Prostate gland (tissue), 2 donors: Measurements from ENCODE around the gene TANC1.

Experiments used
- CTCF ChIP-seq, 4 experiments: fragments of 200-600 bp in 2 of 4; fragments of 450-650 bp in 2 of 4; sonication (generic) in 2 of 4; IDR thresholded peaks; 1 replicate in 3 of 4; 2 replicates in 1 of 4; pipeline ENCODE4 v1.5.1; 2016 to 2019; ENCODE audit warnings: antibody characterized with exemption in 4 of 4, mild to moderate bottlenecking in 2 of 4, moderate library complexity in 2 of 4
- POLR2A ChIP-seq: fragments of 450-650 bp; IDR thresholded peaks from one replicate; pipeline ENCODE4 v1.6.1; 2016; ENCODE audit warnings: antibody characterized with exemption, mild to moderate bottlenecking
- POLR2AphosphoS5 ChIP-seq: sonication (generic); formaldehyde crosslinking; IDR thresholded peaks from one replicate; pipeline ENCODE4 v1.6.1; 2017; ENCODE audit warnings: antibody characterized with exemption

- TF ChIP-seq CTCF (IDR thresholded peaks at IDR 0.05), result no peak
- no peak for TF ChIP-seq POLR2A
- TF ChIP-seq POLR2AphosphoS5, result no peak
Observed at GRCh38 chr2:159052157-159052601, 83.7 kb downstream of the TANC1 start.
